Caco-2 (cell line): ENCODE data around the gene CYB561D2. TPM values are rescaled to one million over a fixed set of nuclear protein-coding genes. Genes with fewer than 3 reads are reported as not detected.

Experiments
- BruUV-seq: library from RNA; stranded (reverse); fragments of 400-500 nt; replicated peaks from 2 replicates; lab custom pipeline; 2021; lab: Mats Ljungman, UMichigan
- CTCF ChIA-PET: fragments of 300-600 bp; sonication (Branson Sonifier 250); formaldehyde crosslinking; loops from one replicate; lab custom pipeline; 2022; ENCODE audit warnings: antibody characterized with exemption; lab: Charles Lee
- POLR2A ChIA-PET: fragments of 300-600 bp; sonication (Branson Sonifier 250); formaldehyde crosslinking; loops from one replicate; lab custom pipeline; 2022; ENCODE audit warnings: antibody characterized with exemption; lab: Charles Lee
- DNase-seq, 2 experiments: peaks; one replicate each; pipeline versions ENCODE4 v3.0.0 to v3.0.0-alpha.2; 2020 to 2022
- H3K27me3 ChIP-seq: replicated peaks from 2 replicates; pipeline ENCODE4 v1.6.0; 2011; ENCODE audit warnings: low read length; ENCODE audit not compliant: control insufficient read depth, insufficient read depth
- H3K36me3 ChIP-seq: 2 replicates; pipeline ENCODE4 v1.5.1; 2011; ENCODE audit warnings: low read length; ENCODE audit not compliant: control insufficient read depth, insufficient read depth
- H3K4me1 ChIP-seq: fragments of 250-450 bp; sonication (Bioruptor Pico); 2 replicates; pipeline ENCODE4 v1.5.1; 2020; ENCODE audit warnings: mild to moderate bottlenecking
- H3K4me3 ChIP-seq: 2 replicates; pipeline ENCODE4 v1.5.1; 2011; ENCODE audit warnings: low read depth, mild to moderate bottlenecking, control low read depth, low read length
- H3K9me3 ChIP-seq: fragments of 250-450 bp; sonication (Bioruptor Pico); 2 replicates; pipeline ENCODE4 v1.5.1; 2020; ENCODE audit warnings: mild to moderate bottlenecking, moderate library complexity
- H3K27ac Mint-ChIP-seq: one replicate; pipeline ENCODE4 v1.8.0; 2022; ENCODE audit warnings: mixed read lengths; ENCODE audit not compliant: unreplicated experiment
- H3K27me3 Mint-ChIP-seq: one replicate; pipeline ENCODE4 v1.8.0; 2022; ENCODE audit warnings: mixed read lengths; ENCODE audit not compliant: insufficient read depth, unreplicated experiment
- H3K36me3 Mint-ChIP-seq: one replicate; pipeline ENCODE4 v1.8.0; 2022; ENCODE audit warnings: mild to moderate bottlenecking, mixed read lengths; ENCODE audit not compliant: insufficient read depth, unreplicated experiment
- H3K4me1 Mint-ChIP-seq: one replicate; pipeline ENCODE4 v1.8.0; 2022; ENCODE audit warnings: low read depth, mixed read lengths; ENCODE audit not compliant: unreplicated experiment
- H3K4me3 Mint-ChIP-seq: one replicate; pipeline ENCODE4 v1.8.0; 2022; ENCODE audit warnings: mild to moderate bottlenecking, moderate library complexity, mixed read lengths; ENCODE audit not compliant: unreplicated experiment
- H3K9me3 Mint-ChIP-seq: one replicate; pipeline ENCODE4 v1.8.0; 2022; ENCODE audit warnings: mixed read lengths; ENCODE audit not compliant: unreplicated experiment
- intact Hi-C: fragments of 100-400 bp; cut with micrococcal nuclease; formaldehyde crosslinking; loops from one replicate; pipeline ENCODE4 v1.10.0; 2022; ENCODE audit not compliant: unreplicated experiment
- total RNA-seq: library from RNA; stranded (reverse); gene quantifications from 2 replicates; pipeline ENCODE4 v1.2.3, GENCODE V29; 2022
- TF ChIP-seq, protein P1 (sequence below), 2 experiments: fragments of 200-600 bp in 1 of 2; IDR thresholded peaks; 1 replicate in 1 of 2; 2 replicates in 1 of 2; pipeline versions ENCODE4 v1.5.1 to v1.8.0; 2011 to 2022; ENCODE audit warnings: antibody characterized with exemption in 1 of 2, control low read depth in 1 of 2, inconsistent platforms in 1 of 2, low read depth in 1 of 2, low read length in 1 of 2, mild to moderate bottlenecking in 1 of 2, moderate library complexity in 1 of 2; ENCODE audit not compliant: insufficient read depth in 1 of 2, severe bottlenecking in 1 of 2, unreplicated experiment in 1 of 2

CYB561D2 gene
- total RNA-seq, 1 experiment from 2014 or later: 21.2 TPM

- Mint-ChIP-seq H3K4me3 (no peak overlapping the region), H3K27me3 (peaks cover 9% of the 10 kb centered on the region), H3K27ac (no peak overlapping the region), H3K4me1 (no peaks in the 10 kb centered on the region), H3K36me3 (no peaks in the 10 kb centered on the region), H3K9me3 (no peaks in the 10 kb centered on the region)
- no peaks in the 10 kb centered on the region for H3K36me3 ChIP-seq
- no TSS peak for BruUV-seq
- no peaks in the 10 kb centered on the region for H3K4me1 ChIP-seq
- no peak overlapping the region for H3K4me3 ChIP-seq
- no peaks in the 10 kb centered on the region for H3K27me3 ChIP-seq
- DNase-seq: no peak
- TF ChIP-seq, protein P1, sequence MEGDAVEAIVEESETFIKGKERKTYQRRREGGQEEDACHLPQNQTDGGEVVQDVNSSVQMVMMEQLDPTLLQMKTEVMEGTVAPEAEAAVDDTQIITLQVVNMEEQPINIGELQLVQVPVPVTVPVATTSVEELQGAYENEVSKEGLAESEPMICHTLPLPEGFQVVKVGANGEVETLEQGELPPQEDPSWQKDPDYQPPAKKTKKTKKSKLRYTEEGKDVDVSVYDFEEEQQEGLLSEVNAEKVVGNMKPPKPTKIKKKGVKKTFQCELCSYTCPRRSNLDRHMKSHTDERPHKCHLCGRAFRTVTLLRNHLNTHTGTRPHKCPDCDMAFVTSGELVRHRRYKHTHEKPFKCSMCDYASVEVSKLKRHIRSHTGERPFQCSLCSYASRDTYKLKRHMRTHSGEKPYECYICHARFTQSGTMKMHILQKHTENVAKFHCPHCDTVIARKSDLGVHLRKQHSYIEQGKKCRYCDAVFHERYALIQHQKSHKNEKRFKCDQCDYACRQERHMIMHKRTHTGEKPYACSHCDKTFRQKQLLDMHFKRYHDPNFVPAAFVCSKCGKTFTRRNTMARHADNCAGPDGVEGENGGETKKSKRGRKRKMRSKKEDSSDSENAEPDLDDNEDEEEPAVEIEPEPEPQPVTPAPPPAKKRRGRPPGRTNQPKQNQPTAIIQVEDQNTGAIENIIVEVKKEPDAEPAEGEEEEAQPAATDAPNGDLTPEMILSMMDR (IDR thresholded peaks at IDR 0.05; ENCODE audit: insufficient read depth in 1 of 2, low read depth in 1 of 2, low read length in 1 of 2, severe bottlenecking in 1 of 2, unreplicated experiment in 1 of 2): no peak
- ChIA-PET POLR2A (no interaction called here), CTCF (interaction anchor here (0.6 kb wide), 2 partner anchors 16 to 952 kb away, joined by 3 to 4 read pairs; no protein-coding TSS in a partner anchor)
- intact Hi-C loops: no loop called here
- no peaks in the 10 kb centered on the region for H3K9me3 ChIP-seq
Measured at GRCh38 chr3:50374363-50375257, 23.9 kb downstream of the CYB561D2 start.

- Mint-ChIP-seq H3K4me1 (no peaks in the 10 kb centered on the region), H3K27me3 (peaks cover 13% of the 10 kb centered on the region), H3K9me3 (no peaks in the 10 kb centered on the region), H3K4me3 (no peak overlapping the region), H3K36me3 (no peaks in the 10 kb centered on the region), H3K27ac (no peak overlapping the region)
- ChIA-PET POLR2A (no interaction called here), CTCF (interaction anchor here (0.6 kb wide), 1 partner anchor 15 kb away, joined by 3 read pairs; no protein-coding TSS in a partner anchor)
- Histone ChIP-seq H3K9me3 (no peaks in the 10 kb centered on the region), H3K36me3 (no peaks in the 10 kb centered on the region), H3K4me1 (no peaks in the 10 kb centered on the region), H3K27me3 (no peaks in the 10 kb centered on the region), H3K4me3 (no peak overlapping the region)
- DNase-seq: no peak
- TF ChIP-seq, protein P1 (IDR thresholded peaks at IDR 0.05; ENCODE audit: insufficient read depth in 1 of 2, low read depth in 1 of 2, low read length in 1 of 2, severe bottlenecking in 1 of 2, unreplicated experiment in 1 of 2): peak; percentile 21 to 36
- BruUV-seq: no TSS peak
- intact Hi-C loops: no loop called here
Measured at GRCh38 chr3:50375258-50375931, 24.7 kb downstream of the CYB561D2 start.

DNA sequence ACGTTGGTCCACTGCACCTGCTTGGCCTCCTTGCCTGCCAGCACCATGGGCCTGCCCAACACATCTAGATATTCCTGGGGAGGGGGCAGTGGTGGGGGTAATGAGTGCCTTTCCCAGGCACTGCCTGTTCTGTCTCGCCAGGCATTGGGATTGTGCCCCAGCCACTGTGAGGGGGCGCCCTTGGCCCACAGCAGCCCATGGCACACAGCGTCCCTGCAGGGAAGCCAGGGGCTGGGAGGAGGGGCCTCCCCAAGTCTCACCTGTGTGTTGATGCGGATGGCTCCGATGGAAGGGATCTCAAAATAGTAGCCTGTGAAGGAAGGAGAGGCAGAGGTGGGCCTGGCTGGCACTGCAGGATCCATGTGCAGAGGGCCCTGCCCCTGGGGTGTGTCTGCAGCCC lies 27.4 kb downstream of the CYB561D2 start:
- no peak overlapping the region for H3K4me3 ChIP-seq
- intact Hi-C loops: no loop called here
- peaks cover 13% of the 10 kb centered on the region for H3K27me3 Mint-ChIP-seq

More for the DNA sequence above, 27.4 kb downstream of the CYB561D2 start:
- no peaks in the 10 kb centered on the region for H3K9me3 ChIP-seq
- H3K36me3 ChIP-seq: no peaks in the 10 kb centered on the region
- no peaks in the 10 kb centered on the region for H3K4me1 Mint-ChIP-seq
- no peak overlapping the region for H3K4me3 Mint-ChIP-seq
- no peaks in the 10 kb centered on the region for H3K4me1 ChIP-seq
- ChIA-PET POLR2A (no interaction called here), CTCF (no interaction called here)
- no peaks in the 10 kb centered on the region for H3K27me3 ChIP-seq
- H3K27ac Mint-ChIP-seq: no peak overlapping the region
- DNase-seq: no peak
- no TSS peak for BruUV-seq
- no peaks in the 10 kb centered on the region for H3K36me3 Mint-ChIP-seq
- TF ChIP-seq, protein P1 (IDR thresholded peaks at IDR 0.05; ENCODE audit: insufficient read depth in 1 of 2, low read depth in 1 of 2, low read length in 1 of 2, severe bottlenecking in 1 of 2, unreplicated experiment in 1 of 2): no peak
- no peaks in the 10 kb centered on the region for H3K9me3 Mint-ChIP-seq
